Adipocyte (in vitro differentiated cells): ENCODE results near the gene IVD.

ENCODE experiments used
- DNase-seq: peaks from one replicate; pipeline ENCODE4 v3.0.0-alpha.2; 2015; ENCODE audit warnings: low read depth
- H3K27me3 ChIP-seq: replicated peaks from 2 replicates; pipeline ENCODE4 v1.7.0; 2013; ENCODE audit warnings: mild to moderate bottlenecking, low read length, moderate library complexity; ENCODE audit not compliant: control insufficient read depth, insufficient read depth
- H3K36me3 ChIP-seq: 2 replicates; pipeline ENCODE4 v1.7.0; 2013; ENCODE audit warnings: low read length, mild to moderate bottlenecking, moderate library complexity; ENCODE audit not compliant: control insufficient read depth, insufficient read depth, severe bottlenecking
- H3K4me1 ChIP-seq: 2 replicates; pipeline ENCODE4 v1.7.0; 2013; ENCODE audit warnings: mild to moderate bottlenecking, low read length, moderate library complexity; ENCODE audit not compliant: control insufficient read depth, insufficient read depth
- H3K4me3 ChIP-seq: 2 replicates; pipeline ENCODE4 v1.7.0; 2013; ENCODE audit warnings: mild to moderate bottlenecking, low read length, moderate library complexity
- H3K9ac ChIP-seq: 2 replicates; pipeline ENCODE4 v1.7.0; 2013; ENCODE audit warnings: mild to moderate bottlenecking, low read length, moderate library complexity
- H3K9me3 ChIP-seq: 2 replicates; pipeline ENCODE4 v1.7.0; 2013; ENCODE audit warnings: mild to moderate bottlenecking, low read length, moderate library complexity; ENCODE audit not compliant: control insufficient read depth

IVD gene

GRCh38 chr15:40435710-40436089 lies 30.1 kb downstream of the IVD start:
- H3K4me3 ChIP-seq: no peak overlapping the region

GRCh38 chr15:40436116-40436891 lies 30.7 kb downstream of the IVD start:
- Histone ChIP-seq H3K9me3 (no peaks in the 10 kb centered on the region), H3K4me3 (peak overlapping the region; percentile 59), H3K36me3 (no peaks in the 10 kb centered on the region), H3K9ac (no peak overlapping the region), H3K27me3 (peaks cover 29% of the 10 kb centered on the region), H3K4me1 (peaks cover 19% of the 10 kb centered on the region)
- DNase-seq: peak; percentile 39

More at GRCh38 chr15:40435710-40436089, 30.1 kb downstream of the IVD start:
- Histone ChIP-seq H3K27me3 (peaks cover 29% of the 10 kb centered on the region), H3K36me3 (no peaks in the 10 kb centered on the region), H3K9me3 (no peaks in the 10 kb centered on the region), H3K4me1 (peaks cover 21% of the 10 kb centered on the region), H3K9ac (no peak overlapping the region)
- DNase-seq: peak; percentile 19

GRCh38 chr15:40436892-40437751 lies 31.5 kb downstream of the IVD start:
- Histone ChIP-seq H3K9ac (no peak overlapping the region), H3K36me3 (no peaks in the 10 kb centered on the region), H3K9me3 (no peaks in the 10 kb centered on the region), H3K27me3 (peaks cover 29% of the 10 kb centered on the region), H3K4me1 (peaks cover 19% of the 10 kb centered on the region), H3K4me3 (peak overlapping the region; percentile 59)
- peak; percentile 22 for DNase-seq

DNA sequence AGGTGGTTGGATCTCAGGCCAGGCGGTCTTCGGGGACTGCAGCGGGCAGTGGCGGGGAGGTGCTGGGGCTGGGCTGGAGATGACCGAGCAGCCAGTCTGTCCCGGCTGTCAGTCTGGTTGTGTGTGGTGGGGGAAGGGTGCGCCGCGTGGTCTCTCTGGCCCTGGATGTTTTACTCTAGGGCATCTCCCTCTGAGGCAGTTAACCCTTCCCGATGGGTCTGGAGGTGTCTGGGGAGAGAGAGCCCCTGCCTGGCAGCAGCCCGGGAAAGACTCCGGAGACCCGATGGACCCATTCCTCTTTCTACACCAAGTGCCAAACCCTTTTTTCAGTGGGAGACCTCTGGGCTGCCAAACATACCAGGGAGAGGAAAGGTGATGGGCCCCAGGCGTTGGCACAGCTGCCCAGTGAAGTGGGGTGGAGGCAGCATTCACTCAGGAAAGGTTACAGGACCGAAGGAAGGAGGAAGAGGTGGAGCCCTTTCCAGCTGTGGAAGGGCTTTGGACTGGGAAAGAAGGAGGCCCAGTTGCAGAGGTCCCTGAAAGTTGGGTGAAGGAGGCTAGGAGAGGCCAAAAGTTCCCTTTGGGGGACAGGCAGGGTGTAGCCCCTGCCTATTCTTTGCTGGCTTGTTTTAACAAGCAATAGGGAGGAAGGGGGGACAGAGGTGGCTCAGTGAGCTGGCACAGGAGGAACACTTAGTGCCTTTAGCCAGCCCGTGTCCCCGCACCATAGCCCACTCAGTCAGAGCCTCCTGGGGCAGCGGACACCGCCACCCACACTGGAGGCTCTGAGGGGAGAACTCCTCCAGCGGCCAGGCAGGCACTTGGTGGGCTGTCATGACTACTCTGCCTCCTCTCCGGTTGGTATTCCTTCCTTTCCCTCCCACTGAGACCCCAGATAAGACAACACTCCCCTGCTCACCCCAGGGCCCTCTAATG lies 32.4 kb downstream of the IVD start:
- H3K4me1 ChIP-seq: peaks cover 23% of the 10 kb centered on the region
- H3K9me3 ChIP-seq: no peaks in the 10 kb centered on the region
- no peaks in the 10 kb centered on the region for H3K36me3 ChIP-seq
- H3K9ac ChIP-seq: no peak overlapping the region
- H3K4me3 ChIP-seq: no peak overlapping the region
- peaks cover 29% of the 10 kb centered on the region for H3K27me3 ChIP-seq
- no peak for DNase-seq

GRCh38 chr15:40438712-40439111 lies 33.1 kb downstream of the IVD start:
- Histone ChIP-seq H3K9me3 (no peaks in the 10 kb centered on the region), H3K4me3 (no peak overlapping the region), H3K36me3 (no peaks in the 10 kb centered on the region), H3K4me1 (peaks cover 28% of the 10 kb centered on the region), H3K9ac (peak overlapping the region; percentile 84), H3K27me3 (peaks cover 29% of the 10 kb centered on the region)
- DNase-seq: no peak

- no peaks in the 10 kb centered on the region for H3K36me3 ChIP-seq
- no peaks in the 10 kb centered on the region for H3K9me3 ChIP-seq
- H3K4me3 ChIP-seq: peak overlapping the region; percentile 86
- H3K9ac ChIP-seq: peak overlapping the region; percentile 84
- peaks cover 29% of the 10 kb centered on the region for H3K27me3 ChIP-seq
- peak; percentile 50 for DNase-seq
- H3K4me1 ChIP-seq: peaks cover 29% of the 10 kb centered on the region
Observed at GRCh38 chr15:40439461-40439959, 33.9 kb downstream of the IVD start.

DNA sequence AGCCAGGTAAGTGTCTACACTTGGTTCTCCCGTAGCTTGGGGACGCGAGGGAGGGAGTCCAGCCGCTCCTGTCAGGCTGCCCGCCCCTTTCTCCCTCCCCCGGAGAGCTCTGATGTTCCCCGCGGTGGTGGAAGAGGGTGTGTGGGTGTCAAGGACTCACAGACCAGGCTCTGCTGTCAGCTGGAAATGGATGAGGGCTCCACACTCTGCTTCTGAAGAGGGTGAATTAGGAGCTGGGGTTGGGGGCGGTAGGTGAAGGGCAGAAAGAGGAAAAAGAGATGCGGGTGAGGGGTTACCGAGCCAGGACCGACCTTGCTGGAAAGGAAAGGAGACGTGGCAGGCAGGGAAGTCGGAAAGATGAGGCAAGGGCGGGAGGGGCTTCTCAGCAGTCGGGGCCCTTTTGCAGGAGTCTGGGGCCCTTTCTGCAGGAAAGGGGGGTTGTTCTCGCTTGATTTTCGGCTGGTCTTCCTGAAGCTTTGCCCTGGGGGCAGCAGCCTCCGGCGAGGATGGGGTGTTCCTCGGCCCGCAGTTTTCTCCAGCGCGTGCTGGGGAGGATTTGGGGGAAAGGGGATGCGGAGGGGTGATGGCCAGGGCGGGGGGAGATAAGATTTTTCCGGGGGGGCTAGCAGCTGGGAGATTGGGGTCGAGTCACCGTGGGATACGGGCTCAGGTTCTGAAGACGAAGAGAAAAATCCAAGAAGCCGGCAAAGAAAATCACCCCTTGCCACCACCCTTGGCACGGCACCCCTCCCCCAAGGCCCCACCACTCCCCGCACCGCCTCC lies 34.6 kb downstream of the IVD start:
- Histone ChIP-seq H3K27me3 (peaks cover 29% of the 10 kb centered on the region), H3K36me3 (no peaks in the 10 kb centered on the region), H3K4me1 (peaks cover 29% of the 10 kb centered on the region), H3K9me3 (no peaks in the 10 kb centered on the region), H3K4me3 (peak overlapping the region; percentile 86), H3K9ac (peak overlapping the region; percentile 84)
- DNase-seq: peak; percentile 64

DNA sequence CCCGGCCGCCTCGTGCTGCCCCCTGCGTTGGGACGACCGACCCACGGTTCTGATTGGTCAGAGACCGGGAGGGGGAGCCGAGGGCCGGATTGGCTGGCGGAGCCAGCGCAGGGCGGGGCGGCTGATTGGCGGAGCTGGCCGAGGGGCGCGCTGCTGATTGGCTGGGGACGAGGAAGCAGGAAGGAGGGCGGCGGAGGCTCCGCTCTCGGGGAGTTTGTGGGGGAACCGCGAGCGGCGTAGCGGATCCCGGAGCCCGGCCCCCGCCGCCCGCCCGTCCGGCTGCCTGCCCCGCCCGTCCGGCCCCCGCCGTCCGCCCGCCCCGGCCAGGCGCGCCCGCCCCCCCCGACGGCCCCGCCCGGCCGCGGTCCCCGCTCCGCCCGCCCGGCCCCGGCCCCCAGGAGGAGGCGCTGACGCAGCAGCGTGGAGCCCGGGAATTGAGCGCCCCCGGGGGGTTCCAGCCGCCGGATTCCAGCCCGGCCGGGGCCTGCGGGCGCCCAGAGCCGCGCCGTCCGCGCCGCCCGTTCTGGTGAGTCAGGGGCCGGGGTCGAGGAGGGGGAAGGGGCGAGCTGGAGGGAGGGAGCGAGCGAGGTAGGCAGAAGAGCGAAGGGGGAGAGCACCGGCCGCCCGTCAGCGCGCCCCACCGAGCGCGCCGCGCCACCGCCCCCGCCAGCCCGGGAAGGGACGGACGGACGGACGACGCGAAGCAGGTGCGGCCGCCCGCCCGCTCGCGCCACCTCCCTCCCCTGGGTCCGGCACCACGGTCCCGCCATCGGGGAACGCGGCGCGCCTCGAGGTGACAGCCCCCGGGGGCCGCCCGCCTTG lies 35.4 kb downstream of the IVD start, which contains the start of gene BAHD1:
Gene BAHD1 (plus strand): TSS at position 211 of the 822 bp plus-strand sequence. CDS start 17,512 bp downstream, outside the sequence.
- H3K36me3 ChIP-seq: no peaks in the 10 kb centered on the region
- DNase-seq: peak; percentile 98
- H3K9me3 ChIP-seq: no peaks in the 10 kb centered on the region
- peak within 1 kb of the TSS; percentile 86 for H3K4me3 ChIP-seq
- peak within 1 kb of the TSS; percentile 84 for H3K9ac ChIP-seq
- H3K27me3 ChIP-seq: peaks cover 29% of the 10 kb centered on the region
- H3K4me1 ChIP-seq: peaks cover 37% of the 10 kb centered on the region

DNA sequence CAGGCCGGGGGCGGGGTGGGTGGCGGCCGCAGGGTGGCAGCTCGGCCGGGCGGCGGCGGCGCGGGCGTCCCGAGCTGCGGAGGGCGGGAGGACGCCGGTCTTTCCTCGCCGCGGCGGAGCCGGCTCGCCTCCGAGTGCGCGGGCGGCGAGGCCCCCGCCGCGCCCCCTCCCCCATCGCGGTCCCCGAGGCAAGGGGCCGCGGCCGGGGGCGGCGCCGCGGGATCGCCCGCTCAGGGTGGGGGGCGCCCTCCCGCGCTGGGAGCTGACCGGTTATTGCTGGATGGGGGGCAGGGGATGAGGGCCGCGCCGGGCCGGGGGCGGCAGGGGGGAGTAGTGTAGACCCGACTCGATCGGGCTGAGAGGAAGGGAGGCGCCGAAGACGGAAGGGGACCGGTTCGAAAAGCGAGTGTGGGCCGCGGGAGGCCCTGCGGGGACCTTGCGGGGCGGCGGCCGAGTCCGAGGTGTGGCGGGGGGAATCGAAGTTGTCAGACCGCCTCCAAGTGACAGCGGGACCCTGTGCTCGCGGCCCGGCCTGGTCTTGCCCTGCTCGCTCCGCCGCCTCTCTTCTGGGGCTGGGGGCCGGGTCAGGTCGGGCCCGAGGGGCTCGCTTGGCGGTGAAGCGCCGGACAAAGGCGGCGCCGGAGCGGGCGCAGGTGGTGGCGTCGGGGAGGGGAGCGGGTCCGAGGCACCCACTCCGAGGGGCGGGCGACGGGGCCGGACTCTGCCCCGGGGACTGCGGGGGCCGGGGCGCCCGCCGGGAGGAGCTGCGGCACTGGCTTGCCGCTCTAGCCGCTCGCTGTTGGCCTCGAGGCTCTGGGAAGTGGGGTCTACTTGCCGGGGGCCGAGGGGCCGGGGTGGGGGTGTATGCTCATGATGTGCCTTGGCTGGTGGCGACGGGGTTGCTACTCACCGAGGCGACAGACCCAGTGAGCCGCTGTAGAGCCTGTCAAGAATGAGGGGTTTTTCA lies 36.3 kb downstream of the IVD start:
- H3K36me3 ChIP-seq: no peaks in the 10 kb centered on the region
- peaks cover 33% of the 10 kb centered on the region for H3K4me1 ChIP-seq
- H3K9ac ChIP-seq: peak overlapping the region; percentile 82
- peak overlapping the region; percentile 83 for H3K4me3 ChIP-seq
- H3K27me3 ChIP-seq: peaks cover 23% of the 10 kb centered on the region
- peak; percentile 52 for DNase-seq
- no peaks in the 10 kb centered on the region for H3K9me3 ChIP-seq
